ENCODE results near the gene CHCHD3.

Gene CHCHD3

GRCh38 chr7:133059263-133059662, 22.6 kb downstream of the CHCHD3 start:
- H3K4me2 ChIP-seq (ENCODE audit: low read depth, low read length, poor library complexity, severe bottlenecking): no peak overlapping the region
- H3K9me3 ChIP-seq (ENCODE audit: insufficient read depth, low read depth, low read length): no peaks in the 10 kb centered on the region
- no peaks in the 10 kb centered on the region for H3K9me2 ChIP-seq (replicated peaks; ENCODE audit: low read depth, low read length)
- no peak overlapping the region for H3K4me3 ChIP-seq (ENCODE audit: low read length, poor library complexity, severe bottlenecking)
- H3K27me3 ChIP-seq (ENCODE audit: insufficient read depth, low read length, poor library complexity, severe bottlenecking): no peaks in the 10 kb centered on the region
- H3K9ac ChIP-seq (ENCODE audit: low read depth, low read length, poor library complexity, severe bottlenecking): no peak overlapping the region
- TF ChIP-seq, protein P1, sequence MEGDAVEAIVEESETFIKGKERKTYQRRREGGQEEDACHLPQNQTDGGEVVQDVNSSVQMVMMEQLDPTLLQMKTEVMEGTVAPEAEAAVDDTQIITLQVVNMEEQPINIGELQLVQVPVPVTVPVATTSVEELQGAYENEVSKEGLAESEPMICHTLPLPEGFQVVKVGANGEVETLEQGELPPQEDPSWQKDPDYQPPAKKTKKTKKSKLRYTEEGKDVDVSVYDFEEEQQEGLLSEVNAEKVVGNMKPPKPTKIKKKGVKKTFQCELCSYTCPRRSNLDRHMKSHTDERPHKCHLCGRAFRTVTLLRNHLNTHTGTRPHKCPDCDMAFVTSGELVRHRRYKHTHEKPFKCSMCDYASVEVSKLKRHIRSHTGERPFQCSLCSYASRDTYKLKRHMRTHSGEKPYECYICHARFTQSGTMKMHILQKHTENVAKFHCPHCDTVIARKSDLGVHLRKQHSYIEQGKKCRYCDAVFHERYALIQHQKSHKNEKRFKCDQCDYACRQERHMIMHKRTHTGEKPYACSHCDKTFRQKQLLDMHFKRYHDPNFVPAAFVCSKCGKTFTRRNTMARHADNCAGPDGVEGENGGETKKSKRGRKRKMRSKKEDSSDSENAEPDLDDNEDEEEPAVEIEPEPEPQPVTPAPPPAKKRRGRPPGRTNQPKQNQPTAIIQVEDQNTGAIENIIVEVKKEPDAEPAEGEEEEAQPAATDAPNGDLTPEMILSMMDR (conservative IDR thresholded peaks at IDR 0.05; ENCODE audit: low read length): no peak
- H4K20me1 ChIP-seq (ENCODE audit: insufficient read depth, low read length, poor library complexity, severe bottlenecking): peaks cover 8% of the 10 kb centered on the region
- no peaks in the 10 kb centered on the region; the same call in 1 of the 2 replicates for H3F3A ChIP-seq (ENCODE audit: low read depth)
- H3K79me2 ChIP-seq (ENCODE audit: insufficient read depth, low read length): peaks cover 88% of the 10 kb centered on the region
- no peaks in the 10 kb centered on the region for H3K4me1 ChIP-seq (ENCODE audit: insufficient read depth, low read length, poor library complexity, severe bottlenecking)
- peaks cover 4% of the 10 kb centered on the region; the same call in 1 of the 2 replicates for H3K36me3 ChIP-seq (ENCODE audit: insufficient read depth, low read length)
- no peak overlapping the region for H2AFZ ChIP-seq (ENCODE audit: low read length)

DNA sequence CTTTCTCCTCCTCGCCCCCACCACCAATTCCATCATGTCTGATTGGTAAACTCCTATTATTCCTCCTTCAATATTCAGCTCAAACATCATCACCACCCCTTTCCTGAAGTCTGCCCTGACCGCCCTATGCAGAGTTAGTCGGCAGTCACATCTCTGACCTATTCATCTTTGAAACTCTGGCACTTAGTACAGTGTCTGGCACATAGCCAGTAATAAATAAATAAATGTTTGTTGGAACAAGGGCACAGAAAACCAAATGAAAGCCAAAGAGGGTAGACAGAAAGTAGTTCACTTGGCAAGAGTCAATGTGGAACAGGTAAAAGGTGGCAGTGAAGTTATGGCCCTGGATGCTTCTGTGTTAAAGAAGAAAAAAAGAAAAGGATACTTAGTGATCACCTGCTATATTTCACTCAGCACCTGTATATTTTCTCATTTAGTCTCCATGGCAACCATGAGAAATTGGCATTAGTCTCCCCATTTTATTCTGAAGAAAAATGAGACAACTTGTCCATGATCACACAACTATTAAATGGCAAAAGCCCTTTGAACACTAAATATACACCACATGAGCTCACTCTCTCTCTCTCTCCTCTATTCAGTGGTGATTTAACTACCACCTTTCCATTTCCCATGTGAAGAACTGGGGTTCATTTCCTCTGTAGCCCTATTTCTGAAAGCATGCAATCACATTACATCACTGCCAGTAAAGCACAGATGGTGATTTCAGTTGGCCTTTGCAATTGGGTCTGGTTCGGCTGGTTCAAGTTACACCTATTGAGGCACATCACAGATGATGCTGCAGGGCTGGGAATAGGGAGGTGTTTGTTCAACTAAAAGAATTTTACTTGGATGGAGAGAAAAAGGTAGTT, 25.3 kb downstream of the CHCHD3 start:
- H3K9me2 ChIP-seq (replicated peaks; ENCODE audit: low read depth, low read length): no peaks in the 10 kb centered on the region
- no peak overlapping the region for H3K9ac ChIP-seq (ENCODE audit: low read depth, low read length, poor library complexity, severe bottlenecking)
- H3K4me1 ChIP-seq (ENCODE audit: insufficient read depth, low read length, poor library complexity, severe bottlenecking): no peaks in the 10 kb centered on the region
- H3K4me3 ChIP-seq (ENCODE audit: low read length, poor library complexity, severe bottlenecking): no peak overlapping the region
- H3K36me3 ChIP-seq (ENCODE audit: insufficient read depth, low read length): peaks cover 2% of the 10 kb centered on the region; the same call in 1 of the 2 replicates
- H3F3A ChIP-seq (ENCODE audit: low read depth): no peaks in the 10 kb centered on the region; the same call in 1 of the 2 replicates
- no peaks in the 10 kb centered on the region for H3K9me3 ChIP-seq (ENCODE audit: insufficient read depth, low read depth, low read length)
- H3K4me2 ChIP-seq (ENCODE audit: low read depth, low read length, poor library complexity, severe bottlenecking): no peak overlapping the region
- no peak overlapping the region for H2AFZ ChIP-seq (ENCODE audit: low read length)
- peaks cover 11% of the 10 kb centered on the region for H4K20me1 ChIP-seq (ENCODE audit: insufficient read depth, low read length, poor library complexity, severe bottlenecking)
- TF ChIP-seq, protein P1 (conservative IDR thresholded peaks at IDR 0.05; ENCODE audit: low read length): no peak
- no peak for TF ChIP-seq EZH2phosphoT487 (IDR thresholded peaks at IDR 0.05; ENCODE audit: borderline replicate concordance)
- peaks cover 90% of the 10 kb centered on the region for H3K79me2 ChIP-seq (ENCODE audit: insufficient read depth, low read length)
- H3K27me3 ChIP-seq (ENCODE audit: insufficient read depth, low read length, poor library complexity, severe bottlenecking): no peaks in the 10 kb centered on the region

GRCh38 chr7:133054162-133054840, 27.6 kb downstream of the CHCHD3 start:
- no peak for TF ChIP-seq EZH2phosphoT487 (IDR thresholded peaks at IDR 0.05; ENCODE audit: borderline replicate concordance)
- TF ChIP-seq, protein P1 (conservative IDR thresholded peaks at IDR 0.05; ENCODE audit: low read length): no peak
- Histone ChIP-seq H3K4me2 (ENCODE audit: low read depth, low read length, poor library complexity, severe bottlenecking) (no peak overlapping the region), H3K4me1 (ENCODE audit: insufficient read depth, low read length, poor library complexity, severe bottlenecking) (no peaks in the 10 kb centered on the region), H3K9ac (ENCODE audit: low read depth, low read length, poor library complexity, severe bottlenecking) (no peak overlapping the region), H3K79me2 (ENCODE audit: insufficient read depth, low read length) (peaks cover 82% of the 10 kb centered on the region), H3K36me3 (ENCODE audit: insufficient read depth, low read length) (no peaks in the 10 kb centered on the region), H3K9me2 (replicated peaks; ENCODE audit: low read depth, low read length) (no peaks in the 10 kb centered on the region), H3K4me3 (ENCODE audit: low read length, poor library complexity, severe bottlenecking) (no peak overlapping the region), H2AFZ (ENCODE audit: low read length) (no peak overlapping the region), H3K9me3 (ENCODE audit: insufficient read depth, low read depth, low read length) (no peaks in the 10 kb centered on the region), H3F3A (ENCODE audit: low read depth) (no peaks in the 10 kb centered on the region; the same call in 1 of the 2 replicates), H4K20me1 (ENCODE audit: insufficient read depth, low read length, poor library complexity, severe bottlenecking) (peaks cover 20% of the 10 kb centered on the region), H3K27me3 (ENCODE audit: insufficient read depth, low read length, poor library complexity, severe bottlenecking) (no peaks in the 10 kb centered on the region)
